ENCODE results near the gene TTC6. TPM values are rescaled to one million over a fixed set of nuclear protein-coding genes. Genes with fewer than 3 reads are reported as not detected.

Gene TTC6
- total RNA-seq, 6 donors from 2014 or later = 5.2 to 63.9 (median 10.8) TPM

GRCh38 chr14:37600880-37601741 lies 5.7 kb downstream of the TTC6 start:
- TF ChIP-seq POLR2A (IDR thresholded peaks at IDR 0.05) (no peak), EP300 (IDR thresholded peaks at IDR 0.05) (no peak), POLR2AphosphoS5 (IDR thresholded peaks at IDR 0.05) (no peak)
- TF ChIP-seq, protein P1, sequence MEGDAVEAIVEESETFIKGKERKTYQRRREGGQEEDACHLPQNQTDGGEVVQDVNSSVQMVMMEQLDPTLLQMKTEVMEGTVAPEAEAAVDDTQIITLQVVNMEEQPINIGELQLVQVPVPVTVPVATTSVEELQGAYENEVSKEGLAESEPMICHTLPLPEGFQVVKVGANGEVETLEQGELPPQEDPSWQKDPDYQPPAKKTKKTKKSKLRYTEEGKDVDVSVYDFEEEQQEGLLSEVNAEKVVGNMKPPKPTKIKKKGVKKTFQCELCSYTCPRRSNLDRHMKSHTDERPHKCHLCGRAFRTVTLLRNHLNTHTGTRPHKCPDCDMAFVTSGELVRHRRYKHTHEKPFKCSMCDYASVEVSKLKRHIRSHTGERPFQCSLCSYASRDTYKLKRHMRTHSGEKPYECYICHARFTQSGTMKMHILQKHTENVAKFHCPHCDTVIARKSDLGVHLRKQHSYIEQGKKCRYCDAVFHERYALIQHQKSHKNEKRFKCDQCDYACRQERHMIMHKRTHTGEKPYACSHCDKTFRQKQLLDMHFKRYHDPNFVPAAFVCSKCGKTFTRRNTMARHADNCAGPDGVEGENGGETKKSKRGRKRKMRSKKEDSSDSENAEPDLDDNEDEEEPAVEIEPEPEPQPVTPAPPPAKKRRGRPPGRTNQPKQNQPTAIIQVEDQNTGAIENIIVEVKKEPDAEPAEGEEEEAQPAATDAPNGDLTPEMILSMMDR (IDR thresholded peaks at IDR 0.05) = no peak
- WGBS, 2 donors = 58 to 62% methylated on average over 4 of the region's 4 CpGs
- no peak overlapping the region for H3K27ac ChIP-seq
- no peak overlapping the region for H3K4me3 ChIP-seq
- no peaks in the 10 kb centered on the region for H3K36me3 ChIP-seq
- ATAC-seq (ENCODE audit: low FRiP score in 2 of 2) = no peak
- H3K9me3 ChIP-seq = no peaks in the 10 kb centered on the region
- peaks cover 2 to 40% (median 25%) of the 10 kb centered on the region in 4 donors for H3K27me3 ChIP-seq
- no peak for DNase-seq
- H3K4me1 ChIP-seq = peaks cover 8 to 39% (median 23%) of the 10 kb centered on the region in 4 donors

- DNase-seq (no peak), ATAC-seq (ENCODE audit: low FRiP score in 2 of 2) (no peak)
- Histone ChIP-seq H3K9me3 (no peaks in the 10 kb centered on the region), H3K36me3 (no peaks in the 10 kb centered on the region), H3K27me3 (peaks cover 0 to 35% (median 24%) of the 10 kb centered on the region in 4 donors), H3K4me3 (no peak overlapping the region), H3K4me1 (peaks cover 6 to 34% (median 20%) of the 10 kb centered on the region in 4 donors), H3K27ac (no peak overlapping the region)
- 10 to 13% methylated on average over 22 of the region's 22 CpGs for WGBS, 2 donors
- TF ChIP-seq, protein P1 (IDR thresholded peaks at IDR 0.05) = no peak
Observed at GRCh38 chr14:37601865-37602264, 6.4 kb downstream of the TTC6 start.

DNA sequence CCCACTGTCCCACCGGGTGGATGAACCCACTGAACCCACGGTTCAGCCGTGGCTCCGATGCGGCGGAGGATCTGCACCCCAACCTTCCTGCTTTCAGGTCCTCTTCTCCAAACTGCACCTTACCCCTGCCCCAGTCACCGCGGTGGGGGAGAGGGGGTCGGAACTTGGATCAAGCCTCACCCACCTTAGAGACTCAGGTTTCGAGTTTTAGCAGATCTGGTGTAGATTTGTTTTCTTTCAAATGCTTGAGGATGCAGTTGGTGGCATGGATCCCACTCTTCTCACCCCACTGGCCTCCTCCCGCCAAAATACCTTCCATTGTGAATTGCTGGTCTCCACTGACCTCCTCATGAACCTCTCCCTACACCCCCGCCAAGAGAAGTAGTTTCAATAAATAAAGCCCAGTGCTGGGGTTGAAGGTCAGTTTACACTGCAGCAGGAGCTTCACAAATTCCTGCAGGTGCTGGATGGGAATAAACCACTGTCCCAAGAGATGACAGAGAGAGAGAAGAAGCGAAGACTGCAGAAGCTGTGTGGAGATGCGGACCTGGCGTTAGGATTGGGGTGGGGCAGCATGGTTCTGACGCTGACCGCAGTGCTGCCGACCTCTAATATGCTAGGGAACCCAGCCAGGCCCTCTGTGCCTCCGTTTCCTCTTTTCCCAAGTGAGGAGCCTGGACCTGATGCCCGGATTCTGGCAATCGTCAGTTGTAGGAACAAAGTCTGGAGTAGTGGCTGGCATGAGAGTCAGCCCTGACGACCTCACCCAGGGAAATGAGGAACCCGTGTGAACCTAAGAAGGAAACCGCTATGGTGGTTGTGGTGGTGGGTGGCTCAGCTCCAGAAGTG lies 7.4 kb downstream of the TTC6 start:
- DNase-seq (no peak), ATAC-seq (ENCODE audit: low FRiP score in 2 of 2) (no peak)
- H3K4me3 ChIP-seq = no peak overlapping the region
- no peaks in the 10 kb centered on the region for H3K36me3 ChIP-seq
- H3K9me3 ChIP-seq = no peaks in the 10 kb centered on the region
- H3K4me1 ChIP-seq = peaks cover 6 to 28% (median 20%) of the 10 kb centered on the region in 4 donors
- 34 to 37% methylated on average over 24 of the region's 24 CpGs for WGBS, 2 donors
- peaks cover 0 to 32% (median 19%) of the 10 kb centered on the region in 4 donors for H3K27me3 ChIP-seq
- no peak for TF ChIP-seq EP300 (IDR thresholded peaks at IDR 0.05)
- no peak overlapping the region for H3K27ac ChIP-seq

DNA sequence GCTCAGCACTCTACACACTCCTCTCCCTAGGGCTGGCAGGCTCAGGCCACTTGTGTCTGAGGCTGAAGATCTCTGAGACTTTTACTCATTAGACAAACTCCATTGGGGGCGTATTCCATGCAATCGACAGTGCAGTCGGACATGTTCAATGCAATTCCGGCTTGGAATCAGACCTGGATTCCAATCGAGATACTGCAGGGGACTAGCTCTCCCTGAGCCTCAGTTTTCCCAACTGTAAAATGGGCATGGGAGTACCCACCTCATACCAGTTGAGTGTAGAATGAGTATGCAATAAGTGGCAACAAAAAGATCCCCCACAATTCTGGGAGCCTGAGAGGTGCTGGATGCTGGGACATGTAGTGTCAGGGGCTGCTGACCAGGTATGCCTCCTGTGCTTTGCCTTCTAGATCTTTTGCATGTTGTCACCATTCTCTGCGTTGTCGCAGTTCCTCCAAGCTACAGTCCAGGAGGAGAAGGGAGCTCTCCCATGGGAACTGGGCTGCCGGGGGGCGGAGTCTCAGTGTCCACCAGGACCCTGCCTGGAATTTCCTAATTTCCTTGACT lies 8.3 kb downstream of the TTC6 start:
- no peak overlapping the region for H3K27ac ChIP-seq

More for the DNA sequence above, 8.3 kb downstream of the TTC6 start:
- TF ChIP-seq, protein P1 (IDR thresholded peaks at IDR 0.05) = no peak
- TF ChIP-seq POLR2A (IDR thresholded peaks at IDR 0.05) = no peak
- TF ChIP-seq POLR2AphosphoS5 (IDR thresholded peaks at IDR 0.05) = no peak
- no peak for TF ChIP-seq EP300 (IDR thresholded peaks at IDR 0.05)
- ATAC-seq (ENCODE audit: low FRiP score in 2 of 2) (no peak), DNase-seq (no peak)
- H3K4me3 ChIP-seq = no peak overlapping the region
- H3K27me3 ChIP-seq = peaks cover 0 to 23% (median 10%) of the 10 kb centered on the region in 4 donors
- no peaks in the 10 kb centered on the region for H3K9me3 ChIP-seq
- H3K36me3 ChIP-seq = no peaks in the 10 kb centered on the region
- peaks cover 6 to 19% (median 12%) of the 10 kb centered on the region in 4 donors for H3K4me1 ChIP-seq
- 84 to 88% methylated on average over 8 to 9 of the region's 9 CpGs for WGBS, 2 donors
